ENCODE data around the gene GIMAP8. TPM values are rescaled to one million over a fixed set of nuclear protein-coding genes. Genes with fewer than 3 reads are reported as not detected.
A peak's percentile ranks its signal among the peaks of the same experiment; 100 is the strongest.

The GIMAP8 gene
- total RNA-seq, 1 donor from 2014 or later: 42.3 TPM

- H3K9me3 ChIP-seq: peaks cover 8% of the 10 kb centered on the region
- H3K36me3 ChIP-seq: no peaks in the 10 kb centered on the region
- no peak overlapping the region for H3K4me3 ChIP-seq
- no peaks in the 10 kb centered on the region for H3K27me3 ChIP-seq
- ATAC-seq (no peak), DNase-seq (no peak)
- intact Hi-C loops (cut with DNase I): loop anchor here (10.0 kb wide), 1 partner anchor 308 kb away; no protein-coding TSS in a partner anchor
- no peak for TF ChIP-seq CTCF (IDR thresholded peaks at IDR 0.05)
- peaks cover 12% of the 10 kb centered on the region for H3K4me1 ChIP-seq
- H3K27ac ChIP-seq: no peak overlapping the region
Measured at GRCh38 chr7:150446288-150446938, 4.0 kb upstream of the GIMAP8 start.

- intact Hi-C loops (cut with DNase I): loop anchor here (10.0 kb wide), 1 partner anchor 307 kb away; no protein-coding TSS in a partner anchor
Measured at GRCh38 chr7:150447966-150448788, 2.3 kb upstream of the GIMAP8 start.

GRCh38 chr7:150448789-150449147, 1.7 kb upstream of the GIMAP8 start:
- ATAC-seq: peak; percentile 78
- no peaks in the 10 kb centered on the region for H3K36me3 ChIP-seq
- no peaks in the 10 kb centered on the region for H3K27me3 ChIP-seq
- H3K9me3 ChIP-seq: no peaks in the 10 kb centered on the region
- peaks cover 12% of the 10 kb centered on the region for H3K4me1 ChIP-seq
- TF ChIP-seq CTCF (IDR thresholded peaks at IDR 0.05): peak; percentile 89
- intact Hi-C loops (cut with DNase I): loop anchor here (10.0 kb wide), 1 partner anchor 306 kb away; no protein-coding TSS in a partner anchor
- no peak overlapping the region for H3K4me3 ChIP-seq
- H3K27ac ChIP-seq: peak overlapping the region; percentile 87
- DNase-seq: peak; percentile 86

More at GRCh38 chr7:150447966-150448788, 2.3 kb upstream of the GIMAP8 start:
- Histone ChIP-seq H3K9me3 (no peaks in the 10 kb centered on the region), H3K27ac (no peak overlapping the region), H3K4me1 (peaks cover 12% of the 10 kb centered on the region), H3K27me3 (no peaks in the 10 kb centered on the region), H3K4me3 (no peak overlapping the region), H3K36me3 (no peaks in the 10 kb centered on the region)
- ATAC-seq (no peak), DNase-seq (no peak)
- TF ChIP-seq CTCF (IDR thresholded peaks at IDR 0.05): no peak

GRCh38 chr7:150449206-150449952, 1.1 kb upstream of the GIMAP8 start:
- DNase-seq: no peak
- H3K27ac ChIP-seq: peak overlapping the region; percentile 87
- intact Hi-C loops (cut with DNase I): loop anchor here (10.0 kb wide), 1 partner anchor 305 kb away; no protein-coding TSS in a partner anchor
- no peak overlapping the region for H3K4me3 ChIP-seq
- H3K4me1 ChIP-seq: peaks cover 12% of the 10 kb centered on the region
- no peaks in the 10 kb centered on the region for H3K9me3 ChIP-seq
- no peaks in the 10 kb centered on the region for H3K36me3 ChIP-seq
- no peaks in the 10 kb centered on the region for H3K27me3 ChIP-seq
- ATAC-seq: no peak
- TF ChIP-seq CTCF (IDR thresholded peaks at IDR 0.05): no peak

- peak; percentile 69 for ATAC-seq
- DNase-seq: no peak
- H3K4me3 ChIP-seq: peak overlapping the region; percentile 58
- H3K9me3 ChIP-seq: no peaks in the 10 kb centered on the region
- no peak for TF ChIP-seq CTCF (IDR thresholded peaks at IDR 0.05)
- H3K4me1 ChIP-seq: peaks cover 12% of the 10 kb centered on the region
- H3K36me3 ChIP-seq: no peaks in the 10 kb centered on the region
- H3K27ac ChIP-seq: peak overlapping the region; percentile 87
- no peaks in the 10 kb centered on the region for H3K27me3 ChIP-seq
- intact Hi-C loops (cut with DNase I): no loop called here
Measured at GRCh38 chr7:150451097-150451793, 815 bp downstream of the GIMAP8 start.
